K562 (cell line): ENCODE results near the gene TSPAN14. TPM values are rescaled to one million over a fixed set of nuclear protein-coding genes. Genes with fewer than 3 reads are reported as not detected.

ENCODE experiments used
- ATAC-seq: fragments of 200-7000 bp; cut with Tn5 transposase; 3 replicates; pipeline ENCODE4 v1.9.1; 2020; ENCODE audit warnings: moderate library complexity
- BruUV-seq: library from RNA; stranded (reverse); fragments of 400-500 nt; replicated peaks from 2 replicates; lab custom pipeline; 2021; lab: Mats Ljungman, UMichigan
- CTCF ChIA-PET: fragments of 300-600 bp; formaldehyde crosslinking; extraction: SDS; loops from one replicate; lab custom pipeline; 2021; ENCODE audit warnings: low intra/inter-chr PET ratio; lab: Yijun Ruan, JAX
- POLR2A ChIA-PET: fragments of 300-600, 350-650 bp; sonication (Branson Sonifier 250); formaldehyde crosslinking; extraction: SDS; loops from one replicate; lab custom pipeline; 2021; ENCODE audit warnings: antibody characterized with exemption, inconsistent platforms; lab: Yijun Ruan, JAX
- DNase-seq, 4 experiments: peaks; one replicate each; pipeline versions ENCODE4 v3.0.0 to v3.0.0-alpha.2; 2011 to 2018; ENCODE audit warnings: low spot score in 3 of 4, mixed read lengths in 3 of 4; ENCODE audit errors: extremely low read depth in 1 of 4
- FAIRE-seq: peaks from 2 replicates; lab custom pipeline; 2011; peaks lifted over from hg19 to GRCh38; lab: Jason Lieb, UNC
- H2AFZ ChIP-seq: 2 replicates; pipeline ENCODE4 v1.6.0; 2011; ENCODE audit warnings: low read depth, low read length, control low read depth, inconsistent platforms
- H3K27ac ChIP-seq: fragments of 200-600 bp; 3 replicates; pipeline ENCODE4 v1.8.0; 2011; ENCODE audit warnings: low read depth, mild to moderate bottlenecking, control low read depth, inconsistent platforms, low read length, moderate library complexity, mixed read lengths; ENCODE audit errors: extremely low read depth
- H3K27me3 ChIP-seq, 2 experiments: fragments of 300-600 bp in 1 of 2; 2 replicates in 1 of 2; 3 replicates in 1 of 2; pipeline versions ENCODE4 v1.6.0 to v1.8.0; 2011; ENCODE audit warnings: inconsistent platforms in 2 of 2, low read length in 2 of 2, mild to moderate bottlenecking in 1 of 2, mixed read lengths in 1 of 2, moderate library complexity in 1 of 2; ENCODE audit not compliant: control insufficient read depth in 2 of 2, insufficient read depth in 2 of 2
- H3K36me3 ChIP-seq: fragments of 300-600 bp; 3 replicates; pipeline ENCODE4 v1.8.0; 2011; ENCODE audit warnings: mild to moderate bottlenecking, low read length, inconsistent platforms; ENCODE audit not compliant: control insufficient read depth, insufficient read depth
- H3K4me1 ChIP-seq, 2 experiments: fragments of 200-600 bp in 1 of 2; replicated peaks in 1 of 2; 2 replicates in 1 of 2; 3 replicates in 1 of 2; pipeline versions ENCODE4 v1.5.1 to v1.8.0; 2011; ENCODE audit warnings: inconsistent platforms in 2 of 2, low read length in 2 of 2, mild to moderate bottlenecking in 1 of 2, mixed read lengths in 1 of 2, moderate library complexity in 1 of 2; ENCODE audit not compliant: control insufficient read depth in 2 of 2, insufficient read depth in 2 of 2
- H3K4me2 ChIP-seq: 2 replicates; pipeline ENCODE4 v1.6.1; 2011; ENCODE audit warnings: low read length, control low read depth, inconsistent platforms, mixed read lengths; ENCODE audit not compliant: insufficient read depth
- H3K4me3 ChIP-seq: fragments of 200-600 bp; sonication (generic), shearing (Covaris generic); 2 replicates; pipeline ENCODE4 v1.5.1; 2016; ENCODE audit warnings: control low read depth, inconsistent platforms
- H3K79me2 ChIP-seq: fragments of 200-600 bp; 3 replicates; pipeline ENCODE4 v1.8.0; 2011; ENCODE audit warnings: low read length, inconsistent platforms; ENCODE audit not compliant: control insufficient read depth, insufficient read depth
- H3K9ac ChIP-seq, 2 experiments: 2 replicates each; pipeline versions ENCODE4 v1.6.0 to v1.6.1; 2011; ENCODE audit warnings: low read depth in 2 of 2, low read length in 2 of 2, control low read depth in 1 of 2, inconsistent platforms in 1 of 2, mild to moderate bottlenecking in 1 of 2, mixed read lengths in 1 of 2; ENCODE audit not compliant: insufficient read depth in 1 of 2
- H3K9me1 ChIP-seq: one replicate; pipeline ENCODE4 v1.6.0; 2011; ENCODE audit warnings: inconsistent platforms, mild to moderate bottlenecking, low read length, moderate library complexity; ENCODE audit not compliant: control insufficient read depth, insufficient read depth
- H3K9me3 ChIP-seq: replicated peaks from 2 replicates; pipeline ENCODE4 v1.5.1; 2011; ENCODE audit warnings: low read depth, low read length, inconsistent platforms; ENCODE audit not compliant: control insufficient read depth, insufficient read depth
- H4K20me1 ChIP-seq: replicated peaks from 2 replicates; pipeline ENCODE4 v1.6.1; 2011; ENCODE audit warnings: low read length, inconsistent platforms, mixed read lengths; ENCODE audit not compliant: control insufficient read depth, insufficient read depth
- ARHGAP35 ChIP-seq: fragments of 450-650 bp; IDR thresholded peaks from 2 replicates; pipeline ENCODE4 v1.6.1; 2018; ENCODE audit not compliant: partially characterized antibody
- CBFA2T3 ChIP-seq: fragments of 450-650 bp; IDR thresholded peaks from 2 replicates; pipeline ENCODE4 v1.6.1; 2017
- E2F5 ChIP-seq: sonication (generic); formaldehyde crosslinking; IDR thresholded peaks from 2 replicates; pipeline ENCODE4 v1.8.0; 2022; ENCODE audit warnings: mild to moderate bottlenecking, missing genetic modification reagents
- HDAC1 ChIP-seq, 2 experiments: fragments of 450-650 bp; IDR thresholded peaks; 2 replicates each; pipeline ENCODE4 v1.6.1; 2016 to 2017; ENCODE audit warnings: inconsistent platforms in 1 of 2, mild to moderate bottlenecking in 1 of 2, moderate library complexity in 1 of 2
- HEY1 ChIP-seq: fragments of 250-450 bp; sonication (Bioruptor Pico); IDR thresholded peaks from 2 replicates; pipeline ENCODE4 v1.5.0; 2020; ENCODE audit warnings: mild to moderate bottlenecking, moderate library complexity, borderline replicate concordance
- KLF10 ChIP-seq: fragments of 250-450 bp; sonication (Bioruptor Pico); IDR thresholded peaks from 2 replicates; pipeline ENCODE4 v1.6.1; 2021; ENCODE audit warnings: matching md5 sums
- LARP7 ChIP-seq: fragments of 450-650 bp; IDR thresholded peaks from 2 replicates; pipeline ENCODE4 v1.6.1; 2016
- MXI1 ChIP-seq: IDR thresholded peaks from 2 replicates; pipeline ENCODE4 v1.6.1; 2011; ENCODE audit warnings: low read depth, mild to moderate bottlenecking, improper control_type of control experiment, low read length
- NFIC ChIP-seq: fragments of 450-650 bp; IDR thresholded peaks from 2 replicates; pipeline ENCODE4 v1.6.1; 2017; ENCODE audit warnings: mild to moderate bottlenecking, inconsistent platforms
- SMAD2 ChIP-seq: fragments of 150-350 bp; IDR thresholded peaks from 2 replicates; pipeline ENCODE4 v1.6.1; 2014; ENCODE audit warnings: low read depth, mild to moderate bottlenecking, low read length
- WGBS: fragments of 100-300 bp; shearing (Covaris generic); methylation state at CpG from one replicate; pipeline ENCODE4 v1.1.6; 2016; ENCODE audit warnings: low coverage, mixed read lengths; ENCODE audit not compliant: insufficient coverage; ENCODE audit errors: missing lambda C conversion rate; 5-methylcytosine and 5-hydroxymethylcytosine counted together
- in situ Hi-C: fragments of 300-500 bp; cut with MboI; formaldehyde crosslinking; loops from 4 replicates; pipeline ENCODE4 v1.15.0; 2018; ENCODE audit warnings: inconsistent platforms, mixed read lengths
- intact Hi-C: fragments of 100-400 bp; cut with micrococcal nuclease; formaldehyde crosslinking; loops from 2 replicates; pipeline ENCODE4 v1.14.2; 2022
- polyA plus RNA-seq, 8 experiments: library from polyadenylated mRNA; depleted of rRNA in 4 of 8; stranded (reverse) in 5 of 8; unstranded in 3 of 8; fragments of >200 nt; fragmentation: Nextera tagmentation in 2 of 8; fragmentation: Illumina TruSeq in 1 of 8; extraction: Ambion mirVana in 2 of 8; extraction: Trizol in 1 of 8; gene quantifications; 2 replicates each; pipeline versions ENCODE4 v1.2.1 to v1.2.3, GENCODE V29; 2011 to 2014; ENCODE audit warnings: inconsistent platforms in 1 of 8, missing spikeins in 1 of 8
- total RNA-seq, 7 experiments: library from RNA; depleted of rRNA in 6 of 7; stranded (reverse); fragments of >200 nt in 6 of 7; fragmentation: Illumina TruSeq in 2 of 7; extraction: Trizol in 2 of 7; gene quantifications; 2 replicates each; pipeline versions ENCODE4 v1.2.1 to v1.2.3, GENCODE V29; 2011 to 2021; ENCODE audit warnings: low replicate concordance in 1 of 7

Gene TSPAN14
- total and polyA plus RNA-seq, 9 of the 15 experiments (the other 6 are each of a cell fraction or from before 2014, with no cell fraction given) = 5.8 to 92.9 (median 23.3) TPM

GRCh38 chr10:80412486-80412885 is 41.6 kb upstream of the TSPAN14 start:
- intact Hi-C loops (no loop called here), in situ Hi-C loops (no loop called here)
- ATAC-seq (no peak), FAIRE-seq (no peak), DNase-seq (no peak)
- H3K4me2 ChIP-seq = no peak overlapping the region
- CTCF ChIA-PET = no interaction called here
- H3K27ac ChIP-seq = no peak overlapping the region
- peaks cover 21 to 26% of the 10 kb centered on the region in 2 experiments for H3K4me1 ChIP-seq
- no peaks in the 10 kb centered on the region for H3K79me2 ChIP-seq
- BruUV-seq = no TSS peak
- H3K9ac ChIP-seq = no peak overlapping the region
- no peaks in the 10 kb centered on the region for H3K9me3 ChIP-seq
- WGBS = 34% methylated on average over 5 of the region's 5 CpGs
- no peaks in the 10 kb centered on the region for H4K20me1 ChIP-seq
- peaks cover 2 to 26% of the 10 kb centered on the region in 2 experiments; a peak in 3 of 5 replicates for H3K27me3 ChIP-seq
- H3K9me1 ChIP-seq = no peaks in the 10 kb centered on the region
- no peaks in the 10 kb centered on the region for H3K36me3 ChIP-seq
- no peak overlapping the region for H2AFZ ChIP-seq
- POLR2A ChIA-PET = interaction anchor here (2.1 kb wide), 1 partner anchor 8 kb away, joined by 5 read pairs; no protein-coding TSS in a partner anchor
- H3K4me3 ChIP-seq = no peak overlapping the region
- TF ChIP-seq HEY1 (CRISPR knock-in tag) (no peak), SMAD2 (no peak), CBFA2T3 (no peak), NFIC (no peak), LARP7 (no peak), MXI1 (no peak), KLF10 (no peak), ARHGAP35 (no peak), E2F5 (CRISPR knock-in tag) (no peak), HDAC1 (IDR thresholded peaks at IDR 0.05) (no peak)
